GM23338 (cell line): ENCODE data around the gene BLOC1S3.

ENCODE experiments used
- CREB1 ChIP-seq: fragments of 250-450 bp; sonication (Bioruptor Pico); IDR thresholded peaks from 2 replicates; pipeline ENCODE4 v1.5.0; 2020; ENCODE audit warnings: low read depth, mild to moderate bottlenecking, moderate library complexity
- EZH2 ChIP-seq: fragments of 200-600 bp; sonication (generic); IDR thresholded peaks from one replicate; pipeline ENCODE4 v1.8.0; 2017; ENCODE audit warnings: antibody characterized with exemption, mild to moderate bottlenecking, low read depth; ENCODE audit not compliant: unreplicated experiment
- JUNB ChIP-seq: IDR thresholded peaks from one replicate; pipeline ENCODE4 v1.6.1; 2016; ENCODE audit warnings: antibody characterized with exemption; ENCODE audit not compliant: unreplicated experiment
- NANOG ChIP-seq: IDR thresholded peaks from 2 replicates; pipeline ENCODE4 v1.6.1; 2016; ENCODE audit warnings: antibody characterized with exemption, borderline replicate concordance
- POLR2AphosphoS5 ChIP-seq: IDR thresholded peaks from 2 replicates; pipeline ENCODE4 v1.6.1; 2016; ENCODE audit warnings: antibody characterized with exemption, low read depth
- TF ChIP-seq, protein P1 (sequence below), 2 experiments: fragments of 200-600 bp in 1 of 2; sonication (generic) in 1 of 2; conservative IDR thresholded peaks; 2 replicates each; pipeline versions ENCODE4 v1.5.1 to v1.6.1; 2016 to 2017; ENCODE audit warnings: antibody characterized with exemption in 2 of 2, low read depth in 2 of 2, mild to moderate bottlenecking in 2 of 2, moderate library complexity in 1 of 2
- TF ChIP-seq, protein P2 (sequence below): IDR thresholded peaks from one replicate; pipeline ENCODE4 v1.6.1; 2018; ENCODE audit warnings: antibody characterized with exemption; ENCODE audit not compliant: unreplicated experiment

DNA sequence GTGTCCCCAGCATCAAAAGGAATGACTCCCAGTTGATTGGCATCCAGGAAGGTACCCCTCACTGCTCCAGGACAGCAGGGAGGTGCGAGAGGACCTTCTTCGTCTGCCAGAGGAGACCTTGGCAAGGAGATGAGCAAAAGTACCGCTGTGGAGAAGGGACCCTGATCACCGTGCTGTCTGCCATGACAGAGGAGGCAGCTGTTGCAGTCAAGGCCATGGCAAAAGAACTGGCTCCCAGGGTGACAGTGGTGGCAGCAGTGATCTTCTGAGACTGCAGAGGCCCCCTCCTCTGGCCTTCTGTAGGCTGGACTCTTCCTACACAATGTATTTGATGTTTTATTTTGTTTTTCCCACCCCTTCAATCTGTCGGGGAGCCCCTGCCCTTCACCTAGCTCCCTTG lies 49.8 kb upstream of the BLOC1S3 start:
- TF ChIP-seq, protein P1, sequence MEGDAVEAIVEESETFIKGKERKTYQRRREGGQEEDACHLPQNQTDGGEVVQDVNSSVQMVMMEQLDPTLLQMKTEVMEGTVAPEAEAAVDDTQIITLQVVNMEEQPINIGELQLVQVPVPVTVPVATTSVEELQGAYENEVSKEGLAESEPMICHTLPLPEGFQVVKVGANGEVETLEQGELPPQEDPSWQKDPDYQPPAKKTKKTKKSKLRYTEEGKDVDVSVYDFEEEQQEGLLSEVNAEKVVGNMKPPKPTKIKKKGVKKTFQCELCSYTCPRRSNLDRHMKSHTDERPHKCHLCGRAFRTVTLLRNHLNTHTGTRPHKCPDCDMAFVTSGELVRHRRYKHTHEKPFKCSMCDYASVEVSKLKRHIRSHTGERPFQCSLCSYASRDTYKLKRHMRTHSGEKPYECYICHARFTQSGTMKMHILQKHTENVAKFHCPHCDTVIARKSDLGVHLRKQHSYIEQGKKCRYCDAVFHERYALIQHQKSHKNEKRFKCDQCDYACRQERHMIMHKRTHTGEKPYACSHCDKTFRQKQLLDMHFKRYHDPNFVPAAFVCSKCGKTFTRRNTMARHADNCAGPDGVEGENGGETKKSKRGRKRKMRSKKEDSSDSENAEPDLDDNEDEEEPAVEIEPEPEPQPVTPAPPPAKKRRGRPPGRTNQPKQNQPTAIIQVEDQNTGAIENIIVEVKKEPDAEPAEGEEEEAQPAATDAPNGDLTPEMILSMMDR (conservative IDR thresholded peaks at IDR 0.05; ENCODE audit: low read depth in 2 of 2) = no peak
- no peak for TF ChIP-seq EZH2
- TF ChIP-seq, protein P2, sequence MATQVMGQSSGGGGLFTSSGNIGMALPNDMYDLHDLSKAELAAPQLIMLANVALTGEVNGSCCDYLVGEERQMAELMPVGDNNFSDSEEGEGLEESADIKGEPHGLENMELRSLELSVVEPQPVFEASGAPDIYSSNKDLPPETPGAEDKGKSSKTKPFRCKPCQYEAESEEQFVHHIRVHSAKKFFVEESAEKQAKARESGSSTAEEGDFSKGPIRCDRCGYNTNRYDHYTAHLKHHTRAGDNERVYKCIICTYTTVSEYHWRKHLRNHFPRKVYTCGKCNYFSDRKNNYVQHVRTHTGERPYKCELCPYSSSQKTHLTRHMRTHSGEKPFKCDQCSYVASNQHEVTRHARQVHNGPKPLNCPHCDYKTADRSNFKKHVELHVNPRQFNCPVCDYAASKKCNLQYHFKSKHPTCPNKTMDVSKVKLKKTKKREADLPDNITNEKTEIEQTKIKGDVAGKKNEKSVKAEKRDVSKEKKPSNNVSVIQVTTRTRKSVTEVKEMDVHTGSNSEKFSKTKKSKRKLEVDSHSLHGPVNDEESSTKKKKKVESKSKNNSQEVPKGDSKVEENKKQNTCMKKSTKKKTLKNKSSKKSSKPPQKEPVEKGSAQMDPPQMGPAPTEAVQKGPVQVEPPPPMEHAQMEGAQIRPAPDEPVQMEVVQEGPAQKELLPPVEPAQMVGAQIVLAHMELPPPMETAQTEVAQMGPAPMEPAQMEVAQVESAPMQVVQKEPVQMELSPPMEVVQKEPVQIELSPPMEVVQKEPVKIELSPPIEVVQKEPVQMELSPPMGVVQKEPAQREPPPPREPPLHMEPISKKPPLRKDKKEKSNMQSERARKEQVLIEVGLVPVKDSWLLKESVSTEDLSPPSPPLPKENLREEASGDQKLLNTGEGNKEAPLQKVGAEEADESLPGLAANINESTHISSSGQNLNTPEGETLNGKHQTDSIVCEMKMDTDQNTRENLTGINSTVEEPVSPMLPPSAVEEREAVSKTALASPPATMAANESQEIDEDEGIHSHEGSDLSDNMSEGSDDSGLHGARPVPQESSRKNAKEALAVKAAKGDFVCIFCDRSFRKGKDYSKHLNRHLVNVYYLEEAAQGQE = no peak
- TF ChIP-seq JUNB = no peak
- no peak for TF ChIP-seq POLR2AphosphoS5
- TF ChIP-seq NANOG = no peak
- no peak for TF ChIP-seq CREB1
